ENCODE measurements around the gene DHODH. TPM values are rescaled to one million over a fixed set of nuclear protein-coding genes. Genes with fewer than 3 reads are reported as not detected.
"Not testable (repeated sequence)": the region's sequence is repeated elsewhere in the genome, so short reads cannot be mapped to it uniquely, and the experiment has no call there.

The DHODH gene
- total RNA-seq, 1 donor from 2014 or later = 8.6 TPM

GRCh38 chr16:72073560-72074230 is 65.2 kb downstream of the DHODH start:
- H3K27ac ChIP-seq = peak overlapping the region; percentile 59 to 69

DNA sequence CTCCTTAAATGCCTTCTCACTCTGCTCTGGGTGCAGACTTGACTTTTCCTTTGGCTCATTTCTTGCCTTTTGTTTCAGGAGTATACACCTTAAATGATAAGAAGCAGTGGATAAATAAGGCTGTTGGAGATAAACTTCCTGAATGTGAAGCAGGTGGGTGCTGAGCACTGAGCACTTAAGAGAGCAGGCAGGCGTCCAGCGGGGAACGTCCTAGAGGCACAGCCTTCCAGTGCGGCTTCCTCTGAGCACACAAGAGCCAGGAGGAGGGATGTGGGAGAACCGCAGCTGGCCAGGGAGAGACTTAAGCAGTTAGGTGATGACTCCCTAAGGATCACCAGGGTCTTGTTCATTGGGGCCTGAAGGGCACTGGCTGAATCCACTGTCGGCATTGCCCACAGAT is 66.5 kb downstream of the DHODH start:
- H3K4me3 ChIP-seq; intact Hi-C loops (cut with DNase I); H3K27me3 ChIP-seq; H3K9me3 ChIP-seq; H3K36me3 ChIP-seq; DNase-seq (ENCODE audit: low spot score in 2 of 2): not testable (repeated sequence)
- Histone ChIP-seq H3K27ac (peak overlapping the region; percentile 19 to 49), H3K4me1 (peaks cover 0 to 23% of the 10 kb centered on the region in 2 donors)

More at GRCh38 chr16:72073560-72074230, 65.2 kb downstream of the DHODH start:
- DNase-seq (ENCODE audit: low spot score in 2 of 2) = no peak
- no peaks in the 10 kb centered on the region for H3K9me3 ChIP-seq
- TF ChIP-seq, protein P1, sequence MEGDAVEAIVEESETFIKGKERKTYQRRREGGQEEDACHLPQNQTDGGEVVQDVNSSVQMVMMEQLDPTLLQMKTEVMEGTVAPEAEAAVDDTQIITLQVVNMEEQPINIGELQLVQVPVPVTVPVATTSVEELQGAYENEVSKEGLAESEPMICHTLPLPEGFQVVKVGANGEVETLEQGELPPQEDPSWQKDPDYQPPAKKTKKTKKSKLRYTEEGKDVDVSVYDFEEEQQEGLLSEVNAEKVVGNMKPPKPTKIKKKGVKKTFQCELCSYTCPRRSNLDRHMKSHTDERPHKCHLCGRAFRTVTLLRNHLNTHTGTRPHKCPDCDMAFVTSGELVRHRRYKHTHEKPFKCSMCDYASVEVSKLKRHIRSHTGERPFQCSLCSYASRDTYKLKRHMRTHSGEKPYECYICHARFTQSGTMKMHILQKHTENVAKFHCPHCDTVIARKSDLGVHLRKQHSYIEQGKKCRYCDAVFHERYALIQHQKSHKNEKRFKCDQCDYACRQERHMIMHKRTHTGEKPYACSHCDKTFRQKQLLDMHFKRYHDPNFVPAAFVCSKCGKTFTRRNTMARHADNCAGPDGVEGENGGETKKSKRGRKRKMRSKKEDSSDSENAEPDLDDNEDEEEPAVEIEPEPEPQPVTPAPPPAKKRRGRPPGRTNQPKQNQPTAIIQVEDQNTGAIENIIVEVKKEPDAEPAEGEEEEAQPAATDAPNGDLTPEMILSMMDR (IDR thresholded peaks at IDR 0.05) = no peak
- H3K27me3 ChIP-seq = no peaks in the 10 kb centered on the region
- no peaks in the 10 kb centered on the region for H3K36me3 ChIP-seq
- intact Hi-C loops (cut with DNase I) = no loop called here
- H3K4me3 ChIP-seq = peak overlapping the region in 1 of 2 donors; percentile 7
- H3K4me1 ChIP-seq = peaks cover 0 to 23% of the 10 kb centered on the region in 2 donors

Other genes with a start within 250 kb of the DHODH start
- 40.7 TPM for gene AP1G1, start 199.9 kb upstream of the DHODH start, total RNA-seq
- 11.8 TPM for gene ATXN1L, start 162.8 kb upstream of the DHODH start, total RNA-seq
- gene ZNF821, start 124.6 kb upstream of the DHODH start, total RNA-seq = not detected
- gene IST1, start 113.2 kb upstream of the DHODH start, total RNA-seq = 116 TPM
- not detected for gene PKD1L3, start 8.3 kb upstream of the DHODH start, total RNA-seq
- gene HP, start 45.8 kb downstream of the DHODH start, total RNA-seq = 137 TPM
- 1.1 TPM for gene HPR, start 54.5 kb downstream of the DHODH start, total RNA-seq
- gene TXNL4B, start 84.9 kb downstream of the DHODH start, total RNA-seq = 2.4 TPM
- 11.7 TPM for gene DHX38, start 85.1 kb downstream of the DHODH start, total RNA-seq
- not detected for gene PMFBP1, start 163.4 kb downstream of the DHODH start, total RNA-seq